GM23338 (cell line): ENCODE results near the gene SFXN1. TPM values are rescaled to one million over a fixed set of nuclear protein-coding genes. Genes with fewer than 3 reads are reported as not detected.
A peak's percentile ranks its signal among the peaks of the same experiment; 100 is the strongest.

Experiments
- ATAC-seq: fragments of 200-7000 bp; cut with Tn5 transposase; 3 replicates; pipeline ENCODE4 v1.9.1; 2020
- DNase-seq: peaks from one replicate; pipeline ENCODE4 v3.0.0-alpha.2; 2015; ENCODE audit warnings: low spot score
- H2AFZ ChIP-seq: fragments of 200-600 bp; sonication (generic); 2 replicates; pipeline ENCODE4 v1.8.0; 2016; ENCODE audit warnings: antibody characterized with exemption, mild to moderate bottlenecking, moderate library complexity
- H3F3A ChIP-seq: fragments of 200-600 bp; sonication (generic); replicated peaks from 2 replicates; pipeline ENCODE4 v1.8.0; 2017; ENCODE audit warnings: antibody characterized with exemption, mixed run types, low read depth
- H3K27ac ChIP-seq: fragments of 200-600 bp; sonication (generic); 2 replicates; pipeline ENCODE4 v1.6.1; 2016; ENCODE audit warnings: low read depth
- H3K27me3 ChIP-seq: fragments of 200-600 bp; sonication (generic); 2 replicates; pipeline ENCODE4 v1.8.0; 2016; ENCODE audit warnings: mild to moderate bottlenecking, mixed run types, moderate library complexity; ENCODE audit not compliant: insufficient read depth
- H3K36me3 ChIP-seq: fragments of 200-600 bp; sonication (generic); 2 replicates; pipeline ENCODE4 v1.8.0; 2016; ENCODE audit warnings: mild to moderate bottlenecking; ENCODE audit not compliant: insufficient read depth
- H3K4me1 ChIP-seq: fragments of 200-600 bp; sonication (generic); 2 replicates; pipeline ENCODE4 v1.8.0; 2016; ENCODE audit warnings: mild to moderate bottlenecking, moderate library complexity; ENCODE audit not compliant: insufficient read depth
- H3K4me2 ChIP-seq: fragments of 200-600 bp; sonication (generic); 2 replicates; pipeline ENCODE4 v1.7.1; 2017; ENCODE audit warnings: mixed run types
- H3K4me3 ChIP-seq: fragments of 200-600 bp; sonication (generic); 2 replicates; pipeline ENCODE4 v1.6.1; 2016; ENCODE audit warnings: mixed run types
- H3K79me2 ChIP-seq: fragments of 200-600 bp; sonication (generic); replicated peaks from 2 replicates; pipeline ENCODE4 v1.8.0; 2017; ENCODE audit warnings: mild to moderate bottlenecking; ENCODE audit not compliant: insufficient read depth
- H3K9me2 ChIP-seq: fragments of 200-600 bp; sonication (generic); 2 replicates; pipeline ENCODE4 v1.8.0; 2017; ENCODE audit not compliant: insufficient read depth
- H4K20me1 ChIP-seq: fragments of 200-600 bp; sonication (generic); replicated peaks from 2 replicates; pipeline ENCODE4 v1.8.0; 2017; ENCODE audit warnings: mild to moderate bottlenecking; ENCODE audit not compliant: insufficient read depth
- H3K27ac Mint-ChIP-seq: 2 replicates; pipeline ENCODE4 v1.8.0; 2020; ENCODE audit warnings: inconsistent platforms, mild to moderate bottlenecking, moderate library complexity, mixed read lengths
- H3K27me3 Mint-ChIP-seq: 3 replicates; pipeline ENCODE4 v1.8.0; 2022; ENCODE audit warnings: low read depth, mild to moderate bottlenecking, moderate library complexity, mixed read lengths, inconsistent platforms; ENCODE audit not compliant: insufficient read depth, poor library complexity
- H3K36me3 Mint-ChIP-seq: 3 replicates; pipeline ENCODE4 v1.8.0; 2021; ENCODE audit warnings: low read depth, mild to moderate bottlenecking, inconsistent platforms, moderate library complexity, mixed read lengths
- H3K4me1 Mint-ChIP-seq: 3 replicates; pipeline ENCODE4 v1.8.0; 2020; ENCODE audit warnings: mild to moderate bottlenecking, inconsistent platforms, mixed read lengths
- H3K4me3 Mint-ChIP-seq: 3 replicates; pipeline ENCODE4 v1.8.0; 2021; ENCODE audit warnings: moderate library complexity, mild to moderate bottlenecking, inconsistent platforms, mixed read lengths
- H3K9me3 Mint-ChIP-seq: 3 replicates; pipeline ENCODE4 v1.8.0; 2020; ENCODE audit warnings: moderate library complexity, mild to moderate bottlenecking, inconsistent platforms, mixed read lengths
- CREB1 ChIP-seq: fragments of 250-450 bp; sonication (Bioruptor Pico); IDR thresholded peaks from 2 replicates; pipeline ENCODE4 v1.5.0; 2020; ENCODE audit warnings: low read depth, mild to moderate bottlenecking, moderate library complexity
- EZH2 ChIP-seq: fragments of 200-600 bp; sonication (generic); IDR thresholded peaks from one replicate; pipeline ENCODE4 v1.8.0; 2017; ENCODE audit warnings: antibody characterized with exemption, mild to moderate bottlenecking, low read depth; ENCODE audit not compliant: unreplicated experiment
- EZH2phosphoT487 ChIP-seq: fragments of 200-600 bp; sonication (generic); IDR thresholded peaks from one replicate; pipeline ENCODE4 v1.8.1; 2018; ENCODE audit warnings: antibody characterized with exemption; ENCODE audit not compliant: unreplicated experiment
- JUNB ChIP-seq: IDR thresholded peaks from one replicate; pipeline ENCODE4 v1.6.1; 2016; ENCODE audit warnings: antibody characterized with exemption; ENCODE audit not compliant: unreplicated experiment
- STAT1 ChIP-seq: IDR thresholded peaks from one replicate; pipeline ENCODE4 v1.6.1; 2016; ENCODE audit warnings: antibody characterized with exemption; ENCODE audit not compliant: unreplicated experiment
- ZNF114 ChIP-seq: fragments of 250-450 bp; sonication (Bioruptor Pico); IDR thresholded peaks from 2 replicates; pipeline ENCODE4 v1.5.0; 2020; ENCODE audit warnings: mild to moderate bottlenecking, moderate library complexity
- ZNF331 ChIP-seq: fragments of 250-450 bp; sonication (Bioruptor Pico); IDR thresholded peaks from 2 replicates; pipeline ENCODE4 v1.5.0; 2020; ENCODE audit warnings: low read depth, mild to moderate bottlenecking, moderate library complexity
- polyA plus RNA-seq: library from polyadenylated mRNA; unstranded; fragments of >200 nt; fragmentation: Nextera tagmentation; extraction: Ambion mirVana; gene quantifications from 2 replicates; pipeline ENCODE4 v1.2.1, GENCODE V29; 2016
- total RNA-seq: library from RNA; depleted of rRNA; stranded (reverse); fragments of >200 nt; shearing (Covaris generic); gene quantifications from 2 replicates; pipeline ENCODE4 v1.2.3, GENCODE V29; 2014
- TF ChIP-seq, protein P1 (sequence below): fragments of 250-450 bp; sonication (Bioruptor Pico); IDR thresholded peaks from 2 replicates; pipeline ENCODE4 v1.5.0; 2020; ENCODE audit warnings: mild to moderate bottlenecking, moderate library complexity
- TF ChIP-seq, protein P2 (sequence below): IDR thresholded peaks from 2 replicates; pipeline ENCODE4 v1.6.1; 2016; ENCODE audit warnings: antibody characterized with exemption

Gene SFXN1
- total and polyA plus RNA-seq, 2 experiments from 2014 or later: 44.0 to 97.7 TPM

DNA sequence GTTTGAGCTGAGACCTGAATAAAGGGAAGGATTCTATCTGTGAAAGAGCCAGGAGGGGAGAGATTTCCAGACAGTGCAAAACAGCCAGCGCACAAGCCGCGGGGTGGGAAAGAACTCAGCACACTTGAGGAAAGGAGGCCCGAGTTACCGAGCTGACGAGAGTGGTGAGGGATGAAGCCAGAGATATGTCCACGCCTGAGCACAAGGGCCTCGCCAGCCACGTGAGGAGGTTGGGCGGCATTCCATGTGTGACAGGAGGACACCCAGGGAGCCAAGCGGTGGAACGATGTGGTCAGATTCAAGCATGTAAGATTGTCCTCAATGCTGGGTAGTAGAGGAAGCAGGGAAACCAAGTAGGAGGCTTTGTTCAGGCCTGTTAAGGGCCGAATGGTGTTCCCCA is 17.0 kb upstream of the SFXN1 start:
- Histone ChIP-seq H3K4me1 (no peaks in the 10 kb centered on the region), H3K4me2 (no peak overlapping the region), H3K27me3 (no peaks in the 10 kb centered on the region), H3K4me3 (no peak overlapping the region), H2AFZ (0 out of 2 replicates have a peak overlapping the region, but pooled peaks have one; percentile 23), H4K20me1 (no peaks in the 10 kb centered on the region), H3K36me3 (no peaks in the 10 kb centered on the region), H3K79me2 (no peaks in the 10 kb centered on the region), H3K9me2 (no peaks in the 10 kb centered on the region), H3F3A (no peaks in the 10 kb centered on the region), H3K27ac (no peak overlapping the region)
- Mint-ChIP-seq H3K27ac (no peak overlapping the region), H3K9me3 (0 out of 3 replicates have a peak, but pooled peaks cover 2% of the 10 kb centered on the region), H3K36me3 (no peaks in the 10 kb centered on the region), H3K4me3 (no peak overlapping the region), H3K4me1 (peaks cover 5% of the 10 kb centered on the region), H3K27me3 (peaks cover 4% of the 10 kb centered on the region)
- ATAC-seq: no peak
- no peak for TF ChIP-seq ZNF114 (CRISPR knock-in tag)
- TF ChIP-seq STAT1: no peak
- TF ChIP-seq JUNB: no peak
- TF ChIP-seq, protein P1, sequence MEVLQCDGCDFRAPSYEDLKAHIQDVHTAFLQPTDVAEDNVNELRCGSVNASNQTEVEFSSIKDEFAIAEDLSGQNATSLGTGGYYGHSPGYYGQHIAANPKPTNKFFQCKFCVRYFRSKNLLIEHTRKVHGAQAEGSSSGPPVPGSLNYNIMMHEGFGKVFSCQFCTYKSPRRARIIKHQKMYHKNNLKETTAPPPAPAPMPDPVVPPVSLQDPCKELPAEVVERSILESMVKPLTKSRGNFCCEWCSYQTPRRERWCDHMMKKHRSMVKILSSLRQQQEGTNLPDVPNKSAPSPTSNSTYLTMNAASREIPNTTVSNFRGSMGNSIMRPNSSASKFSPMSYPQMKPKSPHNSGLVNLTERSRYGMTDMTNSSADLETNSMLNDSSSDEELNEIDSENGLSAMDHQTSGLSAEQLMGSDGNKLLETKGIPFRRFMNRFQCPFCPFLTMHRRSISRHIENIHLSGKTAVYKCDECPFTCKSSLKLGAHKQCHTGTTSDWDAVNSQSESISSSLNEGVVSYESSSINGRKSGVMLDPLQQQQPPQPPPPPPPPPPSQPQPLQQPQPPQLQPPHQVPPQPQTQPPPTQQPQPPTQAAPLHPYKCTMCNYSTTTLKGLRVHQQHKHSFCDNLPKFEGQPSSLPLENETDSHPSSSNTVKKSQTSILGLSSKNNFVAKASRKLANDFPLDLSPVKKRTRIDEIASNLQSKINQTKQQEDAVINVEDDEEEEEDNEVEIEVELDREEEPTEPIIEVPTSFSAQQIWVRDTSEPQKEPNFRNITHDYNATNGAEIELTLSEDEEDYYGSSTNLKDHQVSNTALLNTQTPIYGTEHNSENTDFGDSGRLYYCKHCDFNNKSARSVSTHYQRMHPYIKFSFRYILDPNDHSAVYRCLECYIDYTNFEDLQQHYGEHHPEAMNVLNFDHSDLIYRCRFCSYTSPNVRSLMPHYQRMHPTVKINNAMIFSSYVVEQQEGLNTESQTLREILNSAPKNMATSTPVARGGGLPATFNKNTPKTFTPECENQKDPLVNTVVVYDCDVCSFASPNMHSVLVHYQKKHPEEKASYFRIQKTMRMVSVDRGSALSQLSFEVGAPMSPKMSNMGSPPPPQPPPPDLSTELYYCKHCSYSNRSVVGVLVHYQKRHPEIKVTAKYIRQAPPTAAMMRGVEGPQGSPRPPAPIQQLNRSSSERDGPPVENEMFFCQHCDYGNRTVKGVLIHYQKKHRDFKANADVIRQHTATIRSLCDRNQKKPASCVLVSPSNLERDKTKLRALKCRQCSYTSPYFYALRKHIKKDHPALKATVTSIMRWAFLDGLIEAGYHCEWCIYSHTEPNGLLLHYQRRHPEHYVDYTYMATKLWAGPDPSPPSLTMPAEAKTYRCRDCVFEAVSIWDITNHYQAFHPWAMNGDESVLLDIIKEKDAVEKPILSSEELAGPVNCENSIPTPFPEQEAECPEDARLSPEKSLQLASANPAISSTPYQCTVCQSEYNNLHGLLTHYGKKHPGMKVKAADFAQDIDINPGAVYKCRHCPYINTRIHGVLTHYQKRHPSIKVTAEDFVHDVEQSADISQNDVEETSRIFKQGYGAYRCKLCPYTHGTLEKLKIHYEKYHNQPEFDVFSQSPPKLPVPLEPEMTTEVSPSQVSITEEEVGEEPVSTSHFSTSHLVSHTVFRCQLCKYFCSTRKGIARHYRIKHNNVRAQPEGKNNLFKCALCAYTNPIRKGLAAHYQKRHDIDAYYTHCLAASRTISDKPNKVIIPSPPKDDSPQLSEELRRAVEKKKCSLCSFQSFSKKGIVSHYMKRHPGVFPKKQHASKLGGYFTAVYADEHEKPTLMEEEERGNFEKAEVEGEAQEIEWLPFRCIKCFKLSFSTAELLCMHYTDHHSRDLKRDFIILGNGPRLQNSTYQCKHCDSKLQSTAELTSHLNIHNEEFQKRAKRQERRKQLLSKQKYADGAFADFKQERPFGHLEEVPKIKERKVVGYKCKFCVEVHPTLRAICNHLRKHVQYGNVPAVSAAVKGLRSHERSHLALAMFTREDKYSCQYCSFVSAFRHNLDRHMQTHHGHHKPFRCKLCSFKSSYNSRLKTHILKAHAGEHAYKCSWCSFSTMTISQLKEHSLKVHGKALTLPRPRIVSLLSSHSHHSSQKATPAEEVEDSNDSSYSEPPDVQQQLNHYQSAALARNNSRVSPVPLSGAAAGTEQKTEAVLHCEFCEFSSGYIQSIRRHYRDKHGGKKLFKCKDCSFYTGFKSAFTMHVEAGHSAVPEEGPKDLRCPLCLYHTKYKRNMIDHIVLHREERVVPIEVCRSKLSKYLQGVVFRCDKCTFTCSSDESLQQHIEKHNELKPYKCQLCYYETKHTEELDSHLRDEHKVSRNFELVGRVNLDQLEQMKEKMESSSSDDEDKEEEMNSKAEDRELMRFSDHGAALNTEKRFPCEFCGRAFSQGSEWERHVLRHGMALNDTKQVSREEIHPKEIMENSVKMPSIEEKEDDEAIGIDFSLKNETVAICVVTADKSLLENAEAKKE (CRISPR knock-in tag): no peak
- no peak for TF ChIP-seq CREB1 (CRISPR knock-in tag)
- no peak for TF ChIP-seq ZNF331 (CRISPR knock-in tag)
- TF ChIP-seq EZH2: no peak
- TF ChIP-seq EZH2phosphoT487: no peak
- TF ChIP-seq, protein P2, sequence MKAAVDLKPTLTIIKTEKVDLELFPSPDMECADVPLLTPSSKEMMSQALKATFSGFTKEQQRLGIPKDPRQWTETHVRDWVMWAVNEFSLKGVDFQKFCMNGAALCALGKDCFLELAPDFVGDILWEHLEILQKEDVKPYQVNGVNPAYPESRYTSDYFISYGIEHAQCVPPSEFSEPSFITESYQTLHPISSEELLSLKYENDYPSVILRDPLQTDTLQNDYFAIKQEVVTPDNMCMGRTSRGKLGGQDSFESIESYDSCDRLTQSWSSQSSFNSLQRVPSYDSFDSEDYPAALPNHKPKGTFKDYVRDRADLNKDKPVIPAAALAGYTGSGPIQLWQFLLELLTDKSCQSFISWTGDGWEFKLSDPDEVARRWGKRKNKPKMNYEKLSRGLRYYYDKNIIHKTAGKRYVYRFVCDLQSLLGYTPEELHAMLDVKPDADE: no peak
- no peak for DNase-seq
